GM10248 (cell line): ENCODE results near the gene ORM2.

ENCODE experiments used
- CTCF ChIA-PET: fragments of 300-600 bp; sonication (Branson Sonifier 250); formaldehyde crosslinking; extraction: SDS; loops from one replicate; lab custom pipeline; 2021; ENCODE audit warnings: antibody characterized with exemption; lab: Yijun Ruan, JAX
- POLR2A ChIA-PET: fragments of 350-650 bp; sonication (Branson Sonifier 250); formaldehyde crosslinking; extraction: SDS; loops from one replicate; lab custom pipeline; 2020; ENCODE audit warnings: antibody characterized with exemption; lab: Yijun Ruan, JAX
- DNase-seq: peaks from one replicate; pipeline ENCODE4 v3.0.0; 2012; ENCODE audit errors: extremely low spot score
- CTCF ChIP-seq: IDR thresholded peaks from 2 replicates; pipeline ENCODE4 v1.5.1; 2012; ENCODE audit warnings: mild to moderate bottlenecking, low read depth; ENCODE audit errors: extremely low read depth, missing control alignments, control extremely low read depth

Gene ORM2

DNA sequence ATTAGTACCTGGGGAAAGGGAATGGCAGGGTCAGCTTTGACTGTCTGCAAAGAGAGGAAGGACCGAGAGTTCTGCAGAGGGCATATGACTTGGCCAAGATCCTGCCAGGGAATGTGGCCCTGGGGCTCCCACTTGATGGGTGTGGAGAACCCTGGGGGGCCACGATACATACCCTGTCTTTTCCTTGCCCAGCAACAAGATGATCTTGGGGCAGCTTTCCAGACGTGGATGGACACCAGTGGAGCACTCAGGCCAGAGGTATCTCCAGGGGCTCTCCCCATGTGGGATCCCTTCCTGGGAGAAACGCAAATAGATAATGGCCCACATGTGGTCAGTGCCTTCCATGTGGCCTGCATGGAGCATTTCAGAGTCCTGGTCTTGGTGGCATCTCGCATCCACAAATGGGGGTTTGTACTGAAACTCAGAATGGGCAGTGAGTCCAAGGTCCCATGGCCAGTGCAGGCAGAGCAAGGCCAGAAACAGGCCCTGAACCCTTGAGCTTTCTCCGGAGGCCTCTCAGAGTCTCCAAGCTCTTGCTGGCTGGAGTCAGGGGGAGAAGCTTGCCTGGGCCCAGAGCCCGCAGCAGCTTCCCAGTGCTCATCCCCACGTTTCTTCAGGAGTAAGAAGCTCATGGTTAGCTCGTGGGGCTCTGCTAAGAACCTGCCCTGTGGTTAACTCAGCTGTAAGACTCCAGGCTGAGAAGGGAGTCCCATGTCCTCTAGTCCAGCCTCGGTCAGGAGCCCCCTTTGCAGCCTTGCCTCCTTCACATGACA, 25.1 kb upstream of the ORM2 start:
- CTCF ChIA-PET: interaction anchor here (0.8 to 1.6 kb wide), 6 partner anchors 10 to 227 kb away, joined by 3 to 7 read pairs (median 4); no protein-coding TSS in a partner anchor
- no peak for TF ChIP-seq CTCF
- no peak for DNase-seq
- POLR2A ChIA-PET: no interaction called here

DNA sequence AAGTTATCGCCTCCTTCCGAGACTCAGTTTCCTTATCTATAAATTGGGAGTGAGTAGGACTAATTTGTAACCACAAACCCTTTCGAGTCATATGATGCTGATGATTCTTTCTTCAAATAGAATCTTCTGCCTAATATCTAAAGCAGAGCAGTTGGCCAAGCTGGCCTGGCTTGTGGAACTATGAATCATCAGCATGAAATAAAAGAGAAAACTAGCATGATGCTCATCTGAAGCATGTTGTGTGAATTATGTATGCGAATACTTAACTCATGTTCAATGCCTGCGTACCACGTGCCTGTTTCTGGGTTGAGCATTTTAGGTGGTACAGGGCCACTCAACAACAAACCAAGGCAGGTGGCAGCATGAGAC, 21.8 kb upstream of the ORM2 start:
- CTCF ChIA-PET: interaction anchor here (2.0 kb wide), 1 partner anchor 226 kb away, joined by 10 read pairs; no protein-coding TSS in a partner anchor
- TF ChIP-seq CTCF: no peak
- POLR2A ChIA-PET: no interaction called here
- DNase-seq: no peak

DNA sequence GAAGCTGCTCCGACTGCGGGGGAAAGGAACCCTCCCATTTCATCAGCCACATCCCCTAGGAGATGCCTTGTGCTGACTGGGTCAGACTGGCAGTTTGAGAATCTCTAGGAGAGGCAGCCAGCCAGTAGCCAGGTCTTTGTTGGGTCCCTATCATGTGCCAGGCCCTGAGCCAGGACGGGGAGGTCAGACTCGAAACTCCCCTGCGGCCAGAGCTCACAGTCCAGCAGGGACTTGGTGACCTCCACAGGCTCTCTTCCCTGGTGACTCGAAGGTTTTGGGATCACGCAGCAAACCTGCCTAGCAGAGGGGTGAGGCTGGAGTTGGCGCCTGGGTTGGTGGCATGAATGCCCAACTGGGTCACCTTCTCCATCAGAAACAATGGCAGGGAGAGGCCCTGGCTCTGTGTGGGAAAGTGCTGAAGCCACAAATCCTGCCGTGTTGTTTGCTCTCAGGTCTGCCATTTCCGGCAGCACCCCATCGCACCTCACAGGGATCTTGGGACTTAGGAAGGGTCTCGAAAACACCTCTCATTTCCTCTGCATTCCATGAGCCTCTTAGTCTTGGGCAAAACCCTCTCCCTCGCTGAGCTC, 21.2 kb upstream of the ORM2 start:
- DNase-seq: no peak
- no peak for TF ChIP-seq CTCF
- CTCF ChIA-PET: interaction anchor here (1.6 to 2.0 kb wide), 2 partner anchors 224 to 226 kb away, joined by 8 to 10 read pairs; no protein-coding TSS in a partner anchor
- POLR2A ChIA-PET: no interaction called here

GRCh38 chr9:114309096-114309495, 20.6 kb upstream of the ORM2 start:
- POLR2A ChIA-PET: no interaction called here
- CTCF ChIA-PET: interaction anchor here (1.6 to 2.0 kb wide), 2 partner anchors 225 to 227 kb away, joined by 8 to 10 read pairs; no protein-coding TSS in a partner anchor
- no peak for TF ChIP-seq CTCF
- no peak for DNase-seq

DNA sequence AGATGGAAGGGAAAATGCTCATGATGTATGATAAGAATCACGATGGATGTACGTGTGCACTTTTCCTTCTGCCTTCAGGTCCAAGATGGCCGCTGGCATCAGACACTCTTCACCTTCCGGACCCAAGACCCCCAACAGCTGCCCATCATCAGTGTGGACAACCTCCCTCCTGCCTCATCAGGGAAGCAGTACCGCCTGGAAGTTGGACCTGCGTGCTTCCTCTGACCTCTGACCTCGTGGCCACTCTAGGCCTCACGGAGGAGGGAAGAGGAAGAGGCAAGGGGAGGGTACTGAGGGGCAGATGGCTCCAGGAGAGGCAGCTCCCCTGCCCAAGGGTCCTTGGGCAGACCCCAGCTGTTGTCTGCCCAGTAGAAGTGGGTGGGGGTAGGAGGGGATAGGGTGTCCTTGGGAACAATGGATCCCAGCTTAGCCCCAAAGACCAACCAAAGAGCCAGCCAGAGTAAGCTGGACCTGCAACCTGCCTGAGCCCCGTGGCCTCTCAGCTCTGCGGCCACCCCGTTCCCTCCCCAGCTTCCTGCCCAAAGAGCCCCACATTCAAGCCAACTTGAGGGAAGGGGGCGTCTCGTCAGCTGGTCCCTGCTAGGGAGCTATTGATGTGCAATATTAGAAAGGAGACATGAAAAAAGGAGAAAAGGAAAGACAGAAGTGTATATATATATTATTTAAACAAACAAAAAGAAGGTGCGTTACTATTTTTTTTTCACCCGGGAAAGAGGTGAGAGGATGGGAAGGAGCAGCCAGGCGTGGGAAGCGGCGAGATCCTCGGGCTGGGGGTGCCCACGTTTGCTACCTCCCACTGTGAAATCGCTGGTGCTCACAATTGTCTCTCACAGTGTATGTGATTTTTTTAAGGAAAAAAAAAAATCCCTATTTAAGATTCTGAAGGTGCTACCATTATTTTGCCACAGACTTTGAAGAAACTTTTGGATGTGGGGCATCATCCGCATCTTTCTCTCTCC, 18.9 kb upstream of the ORM2 start:
- TF ChIP-seq CTCF: no peak
- CTCF ChIA-PET: interaction anchor here (0.9 to 1.4 kb wide), 2 partner anchors 20 to 229 kb away, joined by 3 read pairs; no protein-coding TSS in a partner anchor
- POLR2A ChIA-PET: no interaction called here

More for the DNA sequence above, 18.9 kb upstream of the ORM2 start:
- no peak for DNase-seq
